MV-4-11 (cell line): ENCODE measurements around the gene RBL1.
"Not testable (repeated sequence)": the region's sequence is repeated elsewhere in the genome, so short reads cannot be mapped to it uniquely, and the experiment has no call there.

Experiments used
- DNase-seq: peaks from one replicate; lab custom pipeline; 2025; lab: John Stamatoyannopoulos, UW

RBL1 gene

GRCh38 chr20:37075932-37076685 lies 19.7 kb downstream of the RBL1 start:
- DNase-seq = no peak

- DNase-seq = peak; percentile 71
Measured at GRCh38 chr20:37072293-37073196, 23.3 kb downstream of the RBL1 start.

DNA sequence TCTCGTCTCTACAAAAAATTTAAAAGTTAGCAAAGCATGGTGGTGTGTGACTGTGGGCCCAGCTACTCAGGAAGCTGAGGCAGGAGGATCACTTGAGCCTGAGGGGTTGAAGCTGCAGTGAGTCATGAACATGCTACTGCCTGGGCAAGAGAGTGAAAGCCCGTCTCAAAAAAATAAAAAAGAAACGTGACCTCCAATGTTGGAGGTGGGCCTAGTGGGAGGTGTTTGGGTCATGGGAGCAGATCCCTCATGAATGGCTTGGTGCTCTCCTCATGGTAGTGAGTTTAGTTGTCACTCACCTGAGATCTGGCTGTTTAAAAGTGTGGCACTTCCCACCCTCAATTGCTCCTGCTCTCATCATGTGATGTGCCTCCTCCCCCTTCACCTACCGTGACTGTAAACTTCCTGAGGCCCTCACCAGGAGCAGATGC lies 24.3 kb downstream of the RBL1 start:
- peak; percentile 53 for DNase-seq

DNA sequence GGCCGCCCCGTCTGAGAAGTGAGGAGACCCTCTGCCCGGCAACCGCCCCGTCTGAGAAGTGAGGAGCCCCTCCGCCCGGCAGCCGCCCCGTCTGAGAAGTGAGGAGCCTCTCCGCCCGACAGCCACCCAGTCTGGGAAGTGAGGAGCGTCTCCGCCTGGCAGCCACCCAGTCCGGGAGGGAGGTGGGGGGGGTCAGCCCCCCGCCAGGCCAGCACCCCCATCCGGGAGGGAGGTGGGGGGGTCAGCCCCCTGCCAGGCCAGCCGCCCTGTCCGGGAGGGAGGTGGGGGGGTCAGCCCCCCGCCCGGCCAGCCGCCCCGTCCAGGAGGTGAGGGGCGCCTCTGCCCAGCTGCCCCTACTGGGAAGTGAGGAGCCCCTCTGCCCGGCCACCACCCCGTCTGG lies 26.2 kb downstream of the RBL1 start:
- DNase-seq = not testable (repeated sequence)

DNA sequence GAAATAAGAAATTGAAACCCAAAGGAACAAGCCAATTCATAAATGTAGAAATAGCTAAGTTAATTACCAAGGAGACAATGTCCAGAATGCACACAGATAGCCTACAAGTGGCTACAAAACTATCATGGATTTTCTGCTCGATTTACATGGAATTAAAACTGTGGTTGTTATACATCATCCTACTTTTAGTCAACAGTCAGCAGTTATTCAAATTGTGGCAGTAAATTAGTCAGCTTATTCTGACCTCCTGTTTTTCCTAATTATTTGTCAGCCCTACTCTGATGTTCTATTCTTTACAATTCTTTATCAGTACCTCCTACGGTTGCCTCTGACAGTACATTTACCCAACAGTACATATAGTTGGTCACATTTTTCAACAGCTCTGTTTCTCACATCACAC lies 29.6 kb downstream of the RBL1 start:
- no peak for DNase-seq

DNA sequence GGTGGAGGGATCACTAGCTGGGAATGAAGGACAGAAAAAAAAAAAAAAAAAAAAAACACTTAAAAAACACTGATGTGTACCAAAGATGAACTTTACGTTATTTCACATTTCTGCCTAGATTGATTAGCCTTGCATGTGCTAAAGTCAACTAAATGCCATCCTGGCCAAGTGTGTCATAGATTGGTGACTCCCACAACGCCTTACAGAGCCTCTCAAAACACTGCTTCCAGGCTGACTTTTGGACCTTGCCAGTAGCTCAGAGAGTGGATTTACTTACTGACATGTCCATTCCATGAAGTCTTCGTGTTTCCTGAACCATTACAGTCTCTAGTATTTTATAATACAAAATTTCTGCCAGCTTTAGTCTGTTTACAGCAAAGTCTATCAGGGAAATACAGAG lies 40.5 kb downstream of the RBL1 start:
- DNase-seq = no peak

- DNase-seq = no peak
Measured at GRCh38 chr20:37053230-37053950, 42.4 kb downstream of the RBL1 start.

GRCh38 chr20:37042986-37043972 lies 52.5 kb downstream of the RBL1 start:
- DNase-seq = peak; percentile 94

DNA sequence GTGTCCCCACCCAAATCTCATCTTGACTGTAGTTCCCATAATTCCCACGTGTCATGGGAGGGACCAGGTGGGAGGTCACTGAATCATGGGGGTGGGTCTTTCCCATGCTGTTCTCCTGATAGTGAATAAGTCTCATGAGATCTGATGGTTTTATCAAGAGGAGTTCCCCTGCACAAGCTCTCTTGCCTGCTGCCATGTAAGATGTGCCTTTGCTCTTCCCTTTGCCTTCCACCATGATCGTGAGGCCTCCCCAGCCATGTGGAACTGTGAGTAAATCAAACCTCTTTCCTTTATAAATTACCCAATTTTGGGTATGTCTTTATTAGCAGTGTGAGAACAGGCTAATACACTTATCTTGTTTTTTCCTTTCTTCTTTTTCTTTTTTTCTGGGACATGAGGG lies 56.4 kb downstream of the RBL1 start:
- not testable (repeated sequence) for DNase-seq

GRCh38 chr20:37032077-37032476 lies 63.7 kb downstream of the RBL1 start:
- no peak for DNase-seq

- DNase-seq = no peak
Measured at GRCh38 chr20:37020636-37021035, 75.2 kb downstream of the RBL1 start.

- not testable (repeated sequence) for DNase-seq
Measured at GRCh38 chr20:37012631-37013030, 83.2 kb downstream of the RBL1 start.

GRCh38 chr20:37011858-37012257 lies 83.9 kb downstream of the RBL1 start:
- not testable (repeated sequence) for DNase-seq

DNA sequence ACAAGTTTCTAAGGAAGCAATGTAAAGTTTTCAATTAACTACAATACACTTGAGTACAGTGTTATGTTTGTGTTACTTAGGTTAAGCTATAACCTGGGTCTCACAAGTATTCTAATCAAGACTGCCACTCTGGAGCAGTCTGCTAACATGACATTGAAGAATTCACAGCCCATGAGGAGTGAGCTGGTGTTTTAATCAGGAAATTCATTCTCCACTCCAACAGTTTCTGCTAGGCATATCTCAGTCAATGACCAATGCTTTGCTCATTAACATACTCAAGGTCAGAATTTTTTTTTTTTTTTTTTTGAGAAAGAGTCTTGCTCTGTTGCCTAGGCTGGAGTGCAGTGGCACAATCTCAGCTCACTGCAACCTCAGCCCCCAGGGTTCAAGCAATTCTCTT lies 84.7 kb downstream of the RBL1 start:
- DNase-seq = no peak

GRCh38 chr20:37007898-37008649 lies 87.7 kb downstream of the RBL1 start:
- peak; percentile 85 for DNase-seq

GRCh38 chr20:37005062-37005942 lies 90.5 kb downstream of the RBL1 start:
- peak; percentile 98 for DNase-seq

- DNase-seq = not testable (repeated sequence)
Measured at GRCh38 chr20:37001634-37002033, 94.2 kb downstream of the RBL1 start.

- not testable (repeated sequence) for DNase-seq
Measured at GRCh38 chr20:37000171-37000570, 95.6 kb downstream of the RBL1 start.

- DNase-seq = no peak
Measured at GRCh38 chr20:36998652-36999051, 97.1 kb downstream of the RBL1 start.
